ENCODE data around the gene CIB2.

DNA sequence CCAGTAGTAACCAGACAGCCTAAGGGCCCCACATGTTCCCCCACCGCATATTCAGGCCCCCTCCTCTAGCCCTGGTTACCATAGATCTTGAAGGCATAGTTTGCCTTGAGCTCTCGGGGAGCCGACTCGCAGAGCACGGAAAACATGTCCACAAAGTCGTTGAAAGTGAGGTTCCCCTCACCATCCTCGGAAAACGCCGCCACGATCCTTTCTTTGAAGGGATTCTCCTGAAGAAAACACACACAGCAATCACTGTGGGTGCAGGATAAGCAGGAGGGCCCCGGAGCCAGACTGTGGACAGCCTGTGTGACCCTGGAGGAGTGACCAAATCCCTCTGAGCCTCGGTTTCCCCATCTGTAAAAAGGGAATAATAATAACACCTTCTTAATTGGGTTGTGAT lies 22.1 kb downstream of the CIB2 start:
- TF ChIP-seq, protein P1, sequence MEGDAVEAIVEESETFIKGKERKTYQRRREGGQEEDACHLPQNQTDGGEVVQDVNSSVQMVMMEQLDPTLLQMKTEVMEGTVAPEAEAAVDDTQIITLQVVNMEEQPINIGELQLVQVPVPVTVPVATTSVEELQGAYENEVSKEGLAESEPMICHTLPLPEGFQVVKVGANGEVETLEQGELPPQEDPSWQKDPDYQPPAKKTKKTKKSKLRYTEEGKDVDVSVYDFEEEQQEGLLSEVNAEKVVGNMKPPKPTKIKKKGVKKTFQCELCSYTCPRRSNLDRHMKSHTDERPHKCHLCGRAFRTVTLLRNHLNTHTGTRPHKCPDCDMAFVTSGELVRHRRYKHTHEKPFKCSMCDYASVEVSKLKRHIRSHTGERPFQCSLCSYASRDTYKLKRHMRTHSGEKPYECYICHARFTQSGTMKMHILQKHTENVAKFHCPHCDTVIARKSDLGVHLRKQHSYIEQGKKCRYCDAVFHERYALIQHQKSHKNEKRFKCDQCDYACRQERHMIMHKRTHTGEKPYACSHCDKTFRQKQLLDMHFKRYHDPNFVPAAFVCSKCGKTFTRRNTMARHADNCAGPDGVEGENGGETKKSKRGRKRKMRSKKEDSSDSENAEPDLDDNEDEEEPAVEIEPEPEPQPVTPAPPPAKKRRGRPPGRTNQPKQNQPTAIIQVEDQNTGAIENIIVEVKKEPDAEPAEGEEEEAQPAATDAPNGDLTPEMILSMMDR (conservative IDR thresholded peaks at IDR 0.05), result no peak
- TF ChIP-seq EZH2 (IDR thresholded peaks at IDR 0.05; ENCODE audit: low read depth), result no peak

Data from PC-9 (cell line).